Heart right ventricle (tissue), 16 donors: Measurements from ENCODE around the gene LTF. TPM values are rescaled to one million over a fixed set of nuclear protein-coding genes. Genes with fewer than 3 reads are reported as not detected.

ENCODE experiments used
- ATAC-seq, 8 donors: fragments of 200-7000 bp; cut with Tn5 transposase; one replicate each; pipeline ENCODE4 v1.9.1; 2020; ENCODE audit warnings: mild to moderate bottlenecking in 8 of 8, moderate library complexity in 8 of 8, moderate number of reproducible peaks in 1 of 8
- DNase-seq, 2 donors: peaks; one replicate each; pipeline ENCODE4 v3.0.0-alpha.2; 2020
- H3K27ac ChIP-seq, 10 donors: fragments of 200-600 bp; sonication (generic) in 2 of 10; one replicate each; pipeline versions ENCODE4 v1.5.0 to v1.8.0; 2020 to 2022; ENCODE audit warnings: mild to moderate bottlenecking in 3 of 10
- H3K27me3 ChIP-seq, 7 donors: fragments of 200-600 bp; one replicate each; pipeline ENCODE4 v1.8.0; 2021 to 2022; ENCODE audit warnings: mild to moderate bottlenecking in 2 of 7
- H3K36me3 ChIP-seq, 9 donors: fragments of 200-600 bp; sonication (generic) in 1 of 9; one replicate each; pipeline versions ENCODE4 v1.5.0 to v1.8.0; 2020 to 2022; ENCODE audit warnings: mild to moderate bottlenecking in 2 of 9
- H3K4me1 ChIP-seq, 9 donors: fragments of 200-600 bp; sonication (generic) in 1 of 9; one replicate each; pipeline versions ENCODE4 v1.5.0 to v1.8.0; 2020 to 2022; ENCODE audit warnings: mild to moderate bottlenecking in 4 of 9
- H3K4me3 ChIP-seq, 10 donors: fragments of 200-600 bp; sonication (generic) in 2 of 10; one replicate each; pipeline versions ENCODE4 v1.5.0 to v1.8.0; 2020 to 2022; ENCODE audit warnings: mild to moderate bottlenecking in 7 of 10, moderate library complexity in 2 of 10
- H3K9me3 ChIP-seq, 11 donors: fragments of 200-600 bp in 10 of 11; sonication (generic) in 2 of 11; one replicate each; pipeline versions ENCODE4 v1.5.0 to v1.8.0; 2013 to 2022; ENCODE audit warnings: mild to moderate bottlenecking in 2 of 11, control low read depth in 1 of 11, moderate library complexity in 1 of 11
- WGBS, 2 donors: extraction: QIAGEN DNeasy Blood & Tissue Kit; methylation state at CpG; one replicate each; pipeline ENCODE4 v1.1.7; 2013; ENCODE audit warnings: inconsistent platforms in 1 of 2; 5-methylcytosine and 5-hydroxymethylcytosine counted together
- intact Hi-C, 10 donors: fragments of 100-400 bp; cut with DNase I; formaldehyde crosslinking; loops; one replicate each; pipeline versions ENCODE4 v1.11.1 to v1.14.2; 2022
- polyA plus RNA-seq, 2 donors: library from polyadenylated mRNA; stranded (reverse); fragments of 200-250 nt; gene quantifications; one replicate each; pipeline ENCODE4 v1.2.3, GENCODE V29; 2013
- total RNA-seq, 10 donors: library from RNA; stranded (reverse); fragmentation: NEBNext Ultra II Directional in 3 of 10; extraction: Animal tissue kit (Norgen Biotek cat#: 25700) in 3 of 10; gene quantifications; one replicate each; pipeline versions ENCODE4 v1.2.1 to v1.2.4, GENCODE V29; 2021 to 2023
- TF ChIP-seq, protein P1 (sequence below), 9 donors: fragments of 200-600 bp; sonication (generic) in 2 of 9; IDR thresholded peaks; one replicate each; pipeline versions ENCODE4 v1.5.0 to v1.8.0; 2021 to 2022; ENCODE audit warnings: antibody characterized with exemption in 9 of 9, mild to moderate bottlenecking in 5 of 9, moderate library complexity in 1 of 9
- donor health status: Arrhythmogenic right ventricular cardiomyopathy.
- donor health status: ischemic (EF 13 %, LVEDD 7.1; RV severe dilation, severe dysfunction).
- donor health status: healthy with polysubstance abuse.
- donor health status: DM: no; HTN: yes; CAD: no.
- donor health status: DM: no; HTN: no; CAD: no.
- donor health status: ischemic (EF 25% LVEDD 6.9; RV normal size, moderate dysfunction).
- donor health status: ischemic (EF 25% LVEDD 5.7; RV mildly dilated, moderate dysfunction).
- donor health status: healthy.
- donor health status: DM: yes; HTN: yes; CAD: no.
- donor health status: Ischemic cardiomyopathy.
- donor health status: ischemic (EF 35%, LVEDD 5.7; RV mildly dilated, moderate dysfunction).
- donor health status: nonischemic (EF 11% LVEDD 7.7; RV severe dilation, severe dysfunction).
- donor health status: DM: yes; HTN: yes; CAD: no.
- donor health status: PGD.
- donor health status: ischemic (EF 29% LVEDD 5.4; RV normal size, mild dysfunction).
- donor health status: nonischemic (EF 23%, LVEDD 6.1; RV moderate dilation, normal function).

LTF gene
- total and polyA plus RNA-seq, 12 donors, result 1.7 to 7.7 (median 2.9) TPM

GRCh38 chr3:46471371-46471914, 6.7 kb upstream of the LTF start:
- H3K9me3 ChIP-seq, result peaks cover 0 to 12% (median 0%) of the 10 kb centered on the region in 11 donors
- no peaks in the 10 kb centered on the region for H3K27me3 ChIP-seq
- H3K4me1 ChIP-seq, result peaks cover 0 to 25% (median 19%) of the 10 kb centered on the region in 9 donors
- no peak overlapping the region for H3K27ac ChIP-seq
- no peak for ATAC-seq
- intact Hi-C loops, result no loop called here
- no peak for DNase-seq
- 93 to 97% methylated on average over 5 of the region's 5 CpGs for WGBS, 2 donors
- no peak overlapping the region for H3K4me3 ChIP-seq
- H3K36me3 ChIP-seq, result no peaks in the 10 kb centered on the region
- TF ChIP-seq, protein P1, sequence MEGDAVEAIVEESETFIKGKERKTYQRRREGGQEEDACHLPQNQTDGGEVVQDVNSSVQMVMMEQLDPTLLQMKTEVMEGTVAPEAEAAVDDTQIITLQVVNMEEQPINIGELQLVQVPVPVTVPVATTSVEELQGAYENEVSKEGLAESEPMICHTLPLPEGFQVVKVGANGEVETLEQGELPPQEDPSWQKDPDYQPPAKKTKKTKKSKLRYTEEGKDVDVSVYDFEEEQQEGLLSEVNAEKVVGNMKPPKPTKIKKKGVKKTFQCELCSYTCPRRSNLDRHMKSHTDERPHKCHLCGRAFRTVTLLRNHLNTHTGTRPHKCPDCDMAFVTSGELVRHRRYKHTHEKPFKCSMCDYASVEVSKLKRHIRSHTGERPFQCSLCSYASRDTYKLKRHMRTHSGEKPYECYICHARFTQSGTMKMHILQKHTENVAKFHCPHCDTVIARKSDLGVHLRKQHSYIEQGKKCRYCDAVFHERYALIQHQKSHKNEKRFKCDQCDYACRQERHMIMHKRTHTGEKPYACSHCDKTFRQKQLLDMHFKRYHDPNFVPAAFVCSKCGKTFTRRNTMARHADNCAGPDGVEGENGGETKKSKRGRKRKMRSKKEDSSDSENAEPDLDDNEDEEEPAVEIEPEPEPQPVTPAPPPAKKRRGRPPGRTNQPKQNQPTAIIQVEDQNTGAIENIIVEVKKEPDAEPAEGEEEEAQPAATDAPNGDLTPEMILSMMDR (IDR thresholded peaks at IDR 0.05), result no peak

- Histone ChIP-seq H3K9me3 (peaks cover 0 to 12% (median 0%) of the 10 kb centered on the region in 11 donors), H3K27ac (no peak overlapping the region), H3K4me1 (peaks cover 0 to 31% (median 25%) of the 10 kb centered on the region in 9 donors), H3K4me3 (no peak overlapping the region), H3K36me3 (no peaks in the 10 kb centered on the region), H3K27me3 (peaks cover 0 to under 1% (median 0%) of the 10 kb centered on the region in 7 donors)
- TF ChIP-seq, protein P1 (IDR thresholded peaks at IDR 0.05), result no peak
- peak in 1 of 8 donors; percentile 24 for ATAC-seq
- no peak for DNase-seq
- intact Hi-C loops, result no loop called here
- 91 to 93% methylated on average over 4 of the region's 4 CpGs for WGBS, 2 donors
Measured at GRCh38 chr3:46470831-46471230, 6.1 kb upstream of the LTF start.

- Histone ChIP-seq H3K4me3 (no peak overlapping the region), H3K9me3 (peaks cover 0 to 9% (median 0%) of the 10 kb centered on the region in 11 donors), H3K27me3 (peaks cover 0 to 11% (median under 1%) of the 10 kb centered on the region in 7 donors), H3K27ac (peak overlapping the region in 4 of 10 donors; percentile 22 to 74 (median 52)), H3K36me3 (no peaks in the 10 kb centered on the region), H3K4me1 (peaks cover 0 to 37% (median 27%) of the 10 kb centered on the region in 9 donors)
- intact Hi-C loops, result no loop called here
- 49 to 57% methylated on average over 3 of the region's 3 CpGs for WGBS, 2 donors
- TF ChIP-seq, protein P1 (IDR thresholded peaks at IDR 0.05), result no peak
- ATAC-seq (peak in 2 of 8 donors; percentile 33 to 50), DNase-seq (no peak)
Measured at GRCh38 chr3:46469680-46470357, 5.1 kb upstream of the LTF start.

- 52 to 61% methylated on average over 6 of the region's 6 CpGs for WGBS, 2 donors
Measured at GRCh38 chr3:46468753-46469600, 4.3 kb upstream of the LTF start.

More at GRCh38 chr3:46468753-46469600, 4.3 kb upstream of the LTF start:
- intact Hi-C loops, result no loop called here
- Histone ChIP-seq H3K36me3 (no peaks in the 10 kb centered on the region), H3K4me1 (peaks cover 0 to 46% (median 35%) of the 10 kb centered on the region in 9 donors), H3K4me3 (no peak overlapping the region), H3K27ac (peak overlapping the region in 6 of 10 donors; percentile 22 to 74 (median 66)), H3K9me3 (peaks cover 0 to under 1% (median 0%) of the 10 kb centered on the region in 11 donors), H3K27me3 (peaks cover 0 to 19% (median 7%) of the 10 kb centered on the region in 7 donors)
- TF ChIP-seq, protein P1 (IDR thresholded peaks at IDR 0.05), result no peak
- ATAC-seq, result peak; percentile 44 to 89 (median 82)
- DNase-seq, result peak; percentile 42 to 43
